HG02981 (cell line): ENCODE measurements around the gene ATP4A.
"Not testable (repeated sequence)": the region's sequence is repeated elsewhere in the genome, so short reads cannot be mapped to it uniquely, and the experiment has no call there.

Experiments
- ATAC-seq: cut with Tn5 transposase; IDR thresholded peaks from one replicate; pipeline ENCODE4 v1.9.1; 2021; ENCODE audit warnings: mild to moderate bottlenecking, moderate library complexity; ENCODE audit not compliant: unreplicated experiment

ATP4A gene

GRCh38 chr19:35563207-35563829 lies at the start of gene ATP4A:
TSS of gene ATP4A (minus strand) at chr19:35563658. CDS start at chr19:35563629, 29 bp downstream.
- ATAC-seq: no peak

DNA sequence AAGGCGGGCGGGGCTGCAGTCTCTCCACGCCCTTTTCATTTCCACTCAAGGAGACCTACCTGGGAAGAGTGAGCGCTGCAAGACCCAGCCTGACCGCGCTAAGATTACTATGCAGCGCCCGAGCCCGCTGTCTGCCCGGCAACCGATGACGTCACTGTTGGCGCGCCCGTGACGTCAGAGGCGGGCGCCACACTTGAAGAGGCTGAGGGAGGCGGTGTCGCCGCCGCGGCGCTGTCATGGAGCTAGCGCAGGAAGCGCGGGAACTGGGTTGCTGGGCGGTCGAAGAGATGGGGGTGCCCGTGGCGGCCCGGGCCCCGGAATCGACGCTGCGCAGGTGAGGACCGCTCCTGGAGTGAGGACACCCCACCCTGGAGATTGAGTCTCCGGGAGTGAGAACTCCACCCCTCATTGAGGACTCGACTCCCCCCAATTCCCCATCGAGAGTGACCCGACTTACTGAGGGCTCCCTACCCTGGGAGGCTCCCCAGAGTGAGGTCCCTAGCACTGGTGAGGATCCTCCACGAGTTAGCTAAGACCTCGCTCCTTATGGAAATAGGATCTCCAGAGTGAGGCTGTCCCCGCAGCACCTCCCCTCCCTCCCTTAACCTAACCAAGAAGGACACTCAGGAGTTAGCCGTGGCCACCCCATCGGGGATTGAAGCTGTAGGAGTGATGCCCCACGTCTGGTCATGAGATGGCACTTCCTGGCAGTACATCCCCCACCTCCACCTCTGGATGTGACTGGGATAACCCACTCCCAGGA lies 49.3 kb upstream of the ATP4A start, which contains the start of gene HAUS5:
HAUS5 (plus strand) TSS at position 177 of the 763 bp plus-strand sequence; CDS start at position 237, 60 bp downstream.
- peak; percentile 72 for ATAC-seq

GRCh38 chr19:35612224-35612558 lies 48.7 kb upstream of the ATP4A start:
- no peak for ATAC-seq

- ATAC-seq: no peak
Observed at GRCh38 chr19:35609851-35610353, 46.4 kb upstream of the ATP4A start.

DNA sequence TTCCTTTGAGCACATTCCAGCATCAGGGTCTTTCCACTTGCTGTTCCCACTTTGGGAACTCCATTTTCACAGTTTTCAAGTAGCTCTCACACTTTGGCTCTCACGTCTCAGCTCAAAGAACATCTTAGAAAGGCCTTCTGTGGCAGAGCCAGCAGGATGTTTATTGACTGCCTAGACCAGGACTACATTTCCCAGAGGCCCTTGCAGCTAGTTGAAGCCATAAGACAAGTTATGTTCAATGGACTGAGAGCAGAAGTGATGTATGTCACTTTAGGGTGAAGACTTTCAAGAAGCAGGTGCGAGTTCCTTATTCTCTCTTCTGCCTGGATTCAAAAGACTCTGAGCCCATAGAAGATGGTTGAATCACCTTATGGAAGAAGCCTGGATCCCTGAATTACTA lies 44.8 kb upstream of the ATP4A start:
- no peak for ATAC-seq

DNA sequence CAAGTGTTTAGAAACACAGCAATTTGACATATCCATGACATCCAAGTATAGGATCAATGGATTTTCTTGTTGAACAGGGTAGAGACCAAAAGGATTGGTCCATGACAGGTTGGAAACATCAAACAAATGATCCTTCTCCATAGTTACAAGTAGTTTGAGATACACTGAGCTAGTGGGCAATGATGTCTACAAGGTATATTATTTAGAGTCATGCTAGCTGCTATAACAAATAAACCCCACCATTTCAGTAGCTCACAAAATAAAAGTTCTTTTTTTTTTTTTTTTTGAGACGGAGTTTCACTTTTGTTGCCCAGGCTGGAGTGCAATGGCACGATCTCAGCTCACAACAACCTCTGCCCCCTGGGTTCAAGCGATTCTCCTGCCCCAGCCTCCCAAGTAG lies 44.2 kb upstream of the ATP4A start:
- ATAC-seq: no peak

GRCh38 chr19:35607170-35607569 lies 43.7 kb upstream of the ATP4A start:
- ATAC-seq: not testable (repeated sequence)

- not testable (repeated sequence) for ATAC-seq
Observed at GRCh38 chr19:35604436-35604835, 41.0 kb upstream of the ATP4A start.

DNA sequence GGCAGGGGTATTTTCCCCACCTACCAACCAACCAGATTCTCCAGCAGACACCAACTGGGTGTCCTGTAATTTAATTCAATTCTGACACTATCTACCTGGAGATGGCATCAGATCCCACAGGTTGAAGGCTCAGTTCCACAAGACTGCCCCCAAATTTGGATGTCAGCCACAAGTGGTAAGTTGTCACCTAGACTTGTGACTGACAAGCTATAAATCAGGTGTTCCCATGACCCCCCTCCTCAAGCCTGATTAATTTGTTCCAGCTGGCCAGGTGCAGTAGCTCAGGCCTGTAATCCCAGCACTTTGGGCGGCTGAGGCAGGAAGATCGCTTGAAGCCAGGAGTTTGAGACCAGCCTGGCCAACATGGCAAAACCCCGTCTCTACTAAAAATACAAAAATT lies 38.5 kb upstream of the ATP4A start:
- no peak for ATAC-seq

GRCh38 chr19:35596366-35596999 lies 33.0 kb upstream of the ATP4A start:
- peak; percentile 61 for ATAC-seq

DNA sequence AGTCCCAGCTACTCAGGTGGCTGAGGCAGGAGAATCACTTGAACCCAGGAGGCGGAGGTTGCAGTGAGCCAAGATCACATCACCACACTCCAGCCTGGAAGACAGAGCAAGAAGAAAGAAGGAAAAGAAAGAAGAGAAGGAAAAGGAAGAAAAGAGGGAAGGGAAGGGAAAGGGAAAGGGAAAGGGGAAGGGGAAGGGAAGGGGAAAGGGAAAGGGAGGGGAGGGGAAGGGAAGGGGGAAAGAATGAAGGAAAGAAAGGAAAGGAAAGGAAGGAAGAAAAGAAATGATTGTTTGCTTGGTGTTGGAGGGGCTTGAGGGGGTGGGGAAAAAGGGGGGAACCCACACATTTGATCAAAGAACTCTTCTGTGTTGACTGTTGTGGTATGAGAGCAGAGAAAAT lies 32.5 kb upstream of the ATP4A start:
- ATAC-seq: no peak

DNA sequence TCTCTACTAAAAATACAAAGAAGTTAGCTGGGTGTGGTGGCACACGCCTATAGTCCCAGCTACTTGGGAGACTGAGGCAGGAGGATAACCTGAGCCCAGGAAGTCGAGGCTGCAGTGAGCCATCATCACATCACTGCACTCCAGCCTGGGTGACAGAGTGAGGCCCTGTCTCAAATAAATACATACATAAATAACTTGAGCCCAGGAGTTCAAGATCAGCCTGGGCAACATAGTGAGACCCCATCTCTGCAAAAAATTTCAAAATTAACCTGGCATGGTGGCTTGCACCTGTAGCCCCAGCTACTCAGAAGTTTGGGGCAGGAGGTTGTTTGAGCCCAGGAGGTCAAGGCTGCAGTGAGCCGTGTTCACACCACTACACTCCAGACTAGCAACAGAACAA lies 31.6 kb upstream of the ATP4A start:
- not testable (repeated sequence) for ATAC-seq

GRCh38 chr19:35592226-35592625 lies 28.8 kb upstream of the ATP4A start:
- ATAC-seq: no peak

- no peak for ATAC-seq
Observed at GRCh38 chr19:35590875-35591274, 27.4 kb upstream of the ATP4A start.

- ATAC-seq: no peak
Observed at GRCh38 chr19:35587321-35587720, 23.9 kb upstream of the ATP4A start.

- no peak for ATAC-seq
Observed at GRCh38 chr19:35585848-35586247, 22.4 kb upstream of the ATP4A start, which contains the start of gene PMIS2. TSS of gene PMIS2 (plus strand) at chr19:35586173. CDS start at chr19:35586260, 87 bp downstream.

DNA sequence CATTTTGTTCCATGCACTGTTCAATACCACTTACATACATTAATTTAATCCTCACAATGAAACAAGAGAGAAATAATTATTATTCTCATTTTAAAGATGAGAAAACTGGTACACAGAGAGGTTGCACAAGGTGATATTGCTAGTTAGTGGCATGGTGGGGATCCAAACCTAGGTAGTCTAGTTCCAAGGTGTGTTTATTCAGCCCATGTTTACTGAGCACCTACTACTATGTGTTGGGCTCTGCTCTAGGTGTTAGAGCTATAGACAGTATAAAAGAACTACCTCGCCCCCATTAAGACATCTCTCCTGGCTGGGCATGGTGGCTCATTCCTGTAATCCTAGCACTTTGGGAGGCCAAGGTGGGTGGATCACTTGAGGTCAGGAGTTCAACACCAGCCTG lies 19.3 kb upstream of the ATP4A start:
- ATAC-seq: no peak

DNA sequence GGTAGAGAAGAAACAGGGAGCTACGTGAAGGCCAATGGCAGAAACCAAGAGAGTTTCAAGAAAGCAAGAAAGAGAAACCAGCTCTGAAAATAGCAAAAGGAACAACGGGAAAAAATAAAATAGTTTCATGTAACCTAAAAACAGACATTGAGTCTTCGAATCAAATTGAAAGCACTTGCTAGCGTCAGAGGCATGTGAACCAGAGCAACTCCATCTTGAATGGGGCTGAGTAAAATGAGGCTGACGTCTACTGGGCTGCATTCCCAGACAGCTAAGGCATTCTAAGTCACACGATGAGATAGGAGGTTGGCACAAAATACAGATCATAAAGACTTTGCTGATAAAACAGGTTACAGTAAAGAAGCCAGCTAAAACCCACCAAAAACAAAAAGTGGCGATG lies 15.2 kb upstream of the ATP4A start:
- no peak for ATAC-seq

DNA sequence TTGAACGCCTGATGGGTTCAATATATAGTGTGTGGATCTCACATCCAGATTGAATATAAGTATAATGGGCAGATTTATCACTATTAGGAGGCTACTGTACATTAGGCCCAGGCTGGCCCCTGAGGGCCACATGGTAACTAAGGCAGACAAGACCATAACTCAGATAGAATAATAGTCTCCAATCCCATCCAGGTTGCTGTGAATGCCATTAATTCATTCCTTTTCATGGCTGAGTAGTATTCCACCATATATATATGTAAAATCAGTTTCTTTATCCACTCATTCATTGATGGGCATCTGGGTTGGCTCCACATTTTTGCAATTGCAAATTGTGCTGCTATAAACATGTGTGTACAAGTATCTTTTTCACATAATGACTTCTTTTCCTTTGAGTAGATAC lies 14.5 kb upstream of the ATP4A start:
- ATAC-seq: no peak

GRCh38 chr19:35571406-35571965 lies 8.0 kb upstream of the ATP4A start:
- no peak for ATAC-seq

GRCh38 chr19:35569281-35569781 lies 5.9 kb upstream of the ATP4A start:
- no peak for ATAC-seq
